ENCODE data around the gene ARID5B.

Gene ARID5B

DNA sequence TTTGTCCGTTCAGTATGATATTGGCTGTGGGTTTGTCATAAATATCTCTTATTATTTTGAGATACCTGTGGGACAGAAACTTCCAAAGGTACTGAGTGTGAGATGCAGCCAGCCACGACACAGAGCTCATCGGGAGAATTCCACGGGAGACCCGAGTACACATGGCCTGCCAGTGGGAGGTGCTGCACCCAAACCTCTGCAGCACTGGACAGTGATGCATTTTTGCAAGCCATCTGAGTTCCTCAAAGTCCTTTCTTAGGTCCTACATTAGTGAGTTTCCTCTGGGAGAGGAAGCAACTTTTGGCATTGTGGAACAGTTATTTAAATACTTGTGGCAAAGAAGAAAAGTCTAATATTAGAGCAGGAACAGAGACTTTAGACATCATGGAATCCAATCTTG, 77.5 kb downstream of the ARID5B start:
- no peak for DNase-seq (ENCODE audit: extremely low read depth, low read depth)
- TF ChIP-seq, protein P1, sequence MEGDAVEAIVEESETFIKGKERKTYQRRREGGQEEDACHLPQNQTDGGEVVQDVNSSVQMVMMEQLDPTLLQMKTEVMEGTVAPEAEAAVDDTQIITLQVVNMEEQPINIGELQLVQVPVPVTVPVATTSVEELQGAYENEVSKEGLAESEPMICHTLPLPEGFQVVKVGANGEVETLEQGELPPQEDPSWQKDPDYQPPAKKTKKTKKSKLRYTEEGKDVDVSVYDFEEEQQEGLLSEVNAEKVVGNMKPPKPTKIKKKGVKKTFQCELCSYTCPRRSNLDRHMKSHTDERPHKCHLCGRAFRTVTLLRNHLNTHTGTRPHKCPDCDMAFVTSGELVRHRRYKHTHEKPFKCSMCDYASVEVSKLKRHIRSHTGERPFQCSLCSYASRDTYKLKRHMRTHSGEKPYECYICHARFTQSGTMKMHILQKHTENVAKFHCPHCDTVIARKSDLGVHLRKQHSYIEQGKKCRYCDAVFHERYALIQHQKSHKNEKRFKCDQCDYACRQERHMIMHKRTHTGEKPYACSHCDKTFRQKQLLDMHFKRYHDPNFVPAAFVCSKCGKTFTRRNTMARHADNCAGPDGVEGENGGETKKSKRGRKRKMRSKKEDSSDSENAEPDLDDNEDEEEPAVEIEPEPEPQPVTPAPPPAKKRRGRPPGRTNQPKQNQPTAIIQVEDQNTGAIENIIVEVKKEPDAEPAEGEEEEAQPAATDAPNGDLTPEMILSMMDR (IDR thresholded peaks at IDR 0.05; ENCODE audit: low read depth, low read length), result no peak

DNA sequence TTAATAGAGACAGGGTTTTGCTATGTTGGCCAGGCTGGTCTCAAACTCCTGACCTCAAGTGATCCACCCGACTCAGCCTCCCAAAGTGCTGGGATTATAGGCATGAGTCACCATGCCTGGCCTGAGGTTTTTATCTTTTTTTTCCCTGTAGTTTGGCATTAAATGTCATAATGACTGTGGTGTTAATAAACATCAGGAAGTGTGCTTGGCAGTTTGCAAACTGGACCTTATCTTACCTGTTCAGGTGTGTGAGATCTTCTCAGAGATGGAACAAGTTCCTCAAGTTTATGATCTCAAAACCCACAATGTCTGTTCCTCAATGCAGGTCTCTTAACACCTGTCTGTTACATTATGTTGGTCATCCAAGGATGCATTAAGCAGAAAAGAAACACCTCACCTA, 80.0 kb downstream of the ARID5B start:
- DNase-seq (ENCODE audit: extremely low read depth, low read depth), result no peak
- TF ChIP-seq, protein P1 (IDR thresholded peaks at IDR 0.05; ENCODE audit: low read depth, low read length), result no peak

DNA sequence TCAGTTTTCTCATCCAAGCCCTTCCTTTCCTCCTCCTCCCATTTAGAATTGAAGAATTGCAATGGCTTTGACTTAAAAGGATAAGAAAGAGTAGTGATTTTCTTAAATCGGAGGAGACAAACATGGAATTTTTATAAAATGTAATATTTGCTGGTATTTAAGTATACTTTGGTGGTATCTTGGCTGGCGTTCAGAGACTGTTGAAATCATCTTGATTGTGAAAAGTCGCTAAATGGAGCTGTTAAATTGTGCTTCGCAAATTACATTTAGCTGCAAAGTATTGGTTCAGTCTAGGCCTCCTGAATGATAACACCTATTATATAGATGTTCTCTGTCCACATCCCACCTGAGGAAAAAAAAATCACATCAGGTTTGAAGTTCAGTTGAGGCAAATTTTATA, 81.8 kb downstream of the ARID5B start:
- DNase-seq (ENCODE audit: extremely low read depth, low read depth), result no peak
- TF ChIP-seq, protein P1 (IDR thresholded peaks at IDR 0.05; ENCODE audit: low read depth, low read length), result no peak

DNA sequence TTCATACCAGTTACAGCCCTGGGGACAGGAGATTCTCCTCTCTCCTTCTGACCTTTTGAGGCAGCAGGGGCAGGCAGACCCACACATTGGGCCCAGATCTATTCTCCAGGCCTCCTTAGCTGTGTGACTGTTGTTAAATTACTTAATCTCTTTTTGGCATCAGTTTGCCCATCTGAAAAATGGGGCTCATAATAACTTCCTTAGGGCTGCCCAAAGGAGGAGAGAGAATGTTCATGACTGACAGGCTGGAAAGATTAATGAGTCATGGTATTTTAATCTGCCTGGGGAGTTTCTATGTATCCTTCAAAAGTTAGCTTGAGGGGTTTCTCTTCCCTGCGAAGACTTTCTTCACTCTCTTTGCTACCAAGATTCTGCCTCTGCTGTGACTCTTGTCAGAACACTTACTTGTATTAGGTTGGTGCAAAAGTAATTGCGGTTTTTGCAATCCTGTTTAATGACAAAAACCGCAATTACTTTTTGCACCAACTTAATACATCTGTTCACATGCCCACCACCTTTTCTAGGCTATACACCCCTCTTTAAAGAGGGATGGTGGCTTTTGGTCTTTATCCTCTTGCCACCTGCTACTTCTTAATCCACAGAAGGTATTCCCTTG, 83.4 kb downstream of the ARID5B start:
- no peak for DNase-seq (ENCODE audit: extremely low read depth, low read depth)
- TF ChIP-seq, protein P1 (IDR thresholded peaks at IDR 0.05; ENCODE audit: low read depth, low read length), result no peak

DNA sequence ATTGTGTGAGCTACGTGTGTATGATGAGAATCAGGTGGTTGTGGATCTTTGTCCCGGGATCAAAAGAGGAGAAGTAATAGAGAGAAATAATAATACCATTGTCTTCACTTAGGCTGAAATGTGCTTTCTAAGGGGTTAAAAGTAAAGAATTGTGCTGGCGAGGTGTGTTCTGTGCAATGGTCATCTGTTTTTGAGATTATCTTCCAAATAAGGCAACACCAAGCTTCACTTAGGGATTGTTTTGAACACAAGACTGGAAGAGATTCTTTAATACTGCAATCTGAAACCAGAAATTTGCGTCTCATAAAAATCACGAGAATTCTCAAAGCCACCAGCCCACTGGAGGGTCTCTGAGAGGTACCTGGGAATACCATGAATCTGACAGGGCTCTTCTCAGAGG, 84.2 kb downstream of the ARID5B start:
- DNase-seq (ENCODE audit: extremely low read depth, low read depth), result no peak
- TF ChIP-seq, protein P1 (IDR thresholded peaks at IDR 0.05; ENCODE audit: low read depth, low read length), result no peak

DNA sequence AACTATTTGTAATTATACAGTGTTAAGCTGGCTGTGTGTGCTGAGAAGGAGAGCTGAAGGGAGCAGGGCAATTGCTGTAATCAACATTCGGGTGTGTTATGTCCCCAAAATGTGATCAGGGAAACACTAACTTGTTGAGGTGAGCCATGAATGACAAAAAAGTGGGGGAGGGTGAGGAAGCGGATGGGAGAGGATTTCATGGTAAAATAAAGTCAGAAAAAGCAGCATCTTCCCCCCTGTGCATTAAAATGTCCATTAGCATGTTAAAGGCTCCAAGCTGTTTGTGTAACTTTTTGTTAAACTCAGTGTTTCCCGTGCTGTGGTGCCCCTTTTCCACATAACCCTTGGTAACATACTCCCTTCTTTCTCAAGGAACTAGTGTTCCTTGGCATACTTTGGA, 84.9 kb downstream of the ARID5B start:
- no peak for DNase-seq (ENCODE audit: extremely low read depth, low read depth)
- TF ChIP-seq, protein P1 (IDR thresholded peaks at IDR 0.05; ENCODE audit: low read depth, low read length), result no peak

DNA sequence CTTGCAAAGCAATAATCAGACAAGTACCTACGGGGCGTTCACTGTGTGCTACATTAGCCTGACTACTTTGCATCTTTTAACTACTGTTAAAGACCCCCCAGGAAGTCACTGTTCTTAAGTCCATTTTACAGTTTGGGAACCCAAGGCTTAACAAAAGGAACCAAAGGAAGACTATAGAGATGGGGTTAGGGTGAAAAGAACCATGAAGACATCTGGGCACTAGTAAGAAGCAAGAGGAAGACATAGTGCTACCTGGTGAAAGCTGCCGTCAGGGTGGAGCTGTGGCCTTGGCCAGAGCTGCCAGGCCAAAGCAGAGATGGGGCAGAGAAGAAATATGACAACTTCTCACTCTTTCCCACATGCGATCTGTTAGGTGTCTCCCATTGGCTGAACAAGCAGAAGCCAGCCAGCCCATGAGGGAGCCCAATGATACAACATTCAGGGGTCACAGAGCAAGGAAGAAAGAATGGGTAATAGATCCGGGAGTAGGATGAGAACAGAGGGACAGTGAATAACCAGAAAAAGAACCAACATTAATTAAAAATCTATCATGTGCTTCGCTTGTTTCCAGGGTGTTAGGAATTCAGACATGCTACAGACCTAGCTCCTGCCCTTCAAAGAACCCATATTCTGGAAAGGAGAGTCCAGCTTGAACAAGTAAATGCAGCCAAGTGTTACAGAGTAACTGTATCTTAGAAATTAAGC, 85.4 kb downstream of the ARID5B start:
- no peak for DNase-seq (ENCODE audit: extremely low read depth, low read depth)
- TF ChIP-seq, protein P1 (IDR thresholded peaks at IDR 0.05; ENCODE audit: low read depth, low read length), result no peak
